Suprapubic skin (tissue), 4 donors: ENCODE results near the gene BRD9. TPM values are rescaled to one million over a fixed set of nuclear protein-coding genes. Genes with fewer than 3 reads are reported as not detected.
"Not testable (repeated sequence)": the region's sequence is repeated elsewhere in the genome, so short reads cannot be mapped to it uniquely, and the experiment has no call there.

ENCODE experiments used
- DNase-seq, 2 donors: peaks; one replicate each; pipeline ENCODE4 v3.0.0-alpha.2; 2019; ENCODE audit warnings: low spot score in 2 of 2
- H3K27ac ChIP-seq: fragments of 200-600 bp; sonication (generic); one replicate; pipeline ENCODE4 v1.5.1; 2019
- H3K27me3 ChIP-seq: fragments of 200-600 bp; sonication (generic); one replicate; pipeline ENCODE4 v1.5.1; 2019
- H3K36me3 ChIP-seq: fragments of 200-600 bp; sonication (generic); one replicate; pipeline ENCODE4 v1.5.1; 2019
- H3K4me1 ChIP-seq: fragments of 200-600 bp; sonication (generic); one replicate; pipeline ENCODE4 v1.5.1; 2019
- H3K4me3 ChIP-seq: fragments of 200-600 bp; sonication (generic); one replicate; pipeline ENCODE4 v1.5.1; 2019; ENCODE audit warnings: mild to moderate bottlenecking
- H3K9me3 ChIP-seq: fragments of 200-600 bp; sonication (generic); one replicate; pipeline ENCODE4 v1.5.1; 2019
- EP300 ChIP-seq: sonication (generic); formaldehyde crosslinking; IDR thresholded peaks from one replicate; pipeline ENCODE4 v1.6.1; 2017; ENCODE audit warnings: antibody characterized with exemption
- POLR2A ChIP-seq, 2 donors: fragments of 450-650 bp; IDR thresholded peaks; one replicate each; pipeline ENCODE4 v1.6.1; 2017; ENCODE audit warnings: antibody characterized with exemption in 2 of 2, mild to moderate bottlenecking in 2 of 2, moderate library complexity in 2 of 2
- POLR2AphosphoS5 ChIP-seq, 3 donors: sonication (generic); formaldehyde crosslinking; IDR thresholded peaks; one replicate each; pipeline ENCODE4 v1.6.1; 2017; ENCODE audit warnings: antibody characterized with exemption in 3 of 3
- WGBS: methylation state at CpG from one replicate; pipeline ENCODE4 v1.1.5; 2018; 5-methylcytosine and 5-hydroxymethylcytosine counted together
- total RNA-seq, 4 donors: library from RNA; depleted of rRNA; stranded (reverse); fragments of >200 nt; gene quantifications; one replicate each; pipeline ENCODE4 v1.1.0, GENCODE V29; 2016
- TF ChIP-seq, protein P1 (sequence below), 2 donors: fragments of 200-600 bp in 1 of 2; fragments of 450-650 bp in 1 of 2; sonication (generic) in 1 of 2; IDR thresholded peaks; one replicate each; pipeline ENCODE4 v1.5.1; 2016 to 2019; ENCODE audit warnings: antibody characterized with exemption in 2 of 2, mild to moderate bottlenecking in 1 of 2, moderate library complexity in 1 of 2

BRD9 gene
- total RNA-seq, 4 donors from 2014 or later = 25.2 to 73.0 (median 38.8) TPM

DNA sequence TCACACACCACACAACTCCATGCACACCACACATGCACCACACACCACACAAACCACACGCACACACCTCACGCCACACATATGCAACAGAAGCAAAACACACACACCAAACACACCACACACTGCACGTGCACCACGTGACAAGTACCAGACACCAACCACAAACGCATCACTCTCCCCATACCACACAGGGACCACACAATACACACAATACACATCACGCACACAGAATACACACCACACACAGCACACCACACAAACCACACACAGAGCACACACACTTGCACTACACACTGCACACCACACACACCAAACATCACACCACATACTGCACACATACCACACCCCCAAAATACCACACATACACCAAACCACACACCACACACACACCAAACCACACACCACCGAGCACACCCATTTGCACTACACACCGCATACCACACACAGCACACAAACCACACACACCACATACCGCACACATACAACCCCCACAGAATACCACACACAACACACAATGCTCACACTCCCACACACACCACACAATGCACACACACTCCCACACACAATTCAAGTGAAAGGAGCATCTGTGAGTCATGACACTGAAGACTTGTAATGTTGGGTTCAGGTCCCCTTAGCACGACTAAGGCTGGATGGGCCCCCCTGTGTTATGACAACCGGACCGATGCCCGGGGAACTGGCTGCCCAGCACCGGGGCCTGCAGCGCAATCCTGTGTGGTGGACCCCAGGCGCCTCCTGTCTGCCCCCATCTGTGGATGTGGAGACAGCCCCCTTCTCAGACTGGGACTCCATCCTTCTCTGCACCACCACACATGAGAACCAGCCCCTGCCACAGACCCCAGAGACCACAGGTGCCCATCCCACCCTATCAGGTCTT lies 35.8 kb downstream of the BRD9 start:
- no peak overlapping the region for H3K4me3 ChIP-seq
- no peak for TF ChIP-seq EP300
- no peak for TF ChIP-seq POLR2AphosphoS5 (IDR thresholded peaks at IDR 0.05)
- TF ChIP-seq, protein P1, sequence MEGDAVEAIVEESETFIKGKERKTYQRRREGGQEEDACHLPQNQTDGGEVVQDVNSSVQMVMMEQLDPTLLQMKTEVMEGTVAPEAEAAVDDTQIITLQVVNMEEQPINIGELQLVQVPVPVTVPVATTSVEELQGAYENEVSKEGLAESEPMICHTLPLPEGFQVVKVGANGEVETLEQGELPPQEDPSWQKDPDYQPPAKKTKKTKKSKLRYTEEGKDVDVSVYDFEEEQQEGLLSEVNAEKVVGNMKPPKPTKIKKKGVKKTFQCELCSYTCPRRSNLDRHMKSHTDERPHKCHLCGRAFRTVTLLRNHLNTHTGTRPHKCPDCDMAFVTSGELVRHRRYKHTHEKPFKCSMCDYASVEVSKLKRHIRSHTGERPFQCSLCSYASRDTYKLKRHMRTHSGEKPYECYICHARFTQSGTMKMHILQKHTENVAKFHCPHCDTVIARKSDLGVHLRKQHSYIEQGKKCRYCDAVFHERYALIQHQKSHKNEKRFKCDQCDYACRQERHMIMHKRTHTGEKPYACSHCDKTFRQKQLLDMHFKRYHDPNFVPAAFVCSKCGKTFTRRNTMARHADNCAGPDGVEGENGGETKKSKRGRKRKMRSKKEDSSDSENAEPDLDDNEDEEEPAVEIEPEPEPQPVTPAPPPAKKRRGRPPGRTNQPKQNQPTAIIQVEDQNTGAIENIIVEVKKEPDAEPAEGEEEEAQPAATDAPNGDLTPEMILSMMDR (IDR thresholded peaks at IDR 0.05) = no peak
- no peak for TF ChIP-seq POLR2A (IDR thresholded peaks at IDR 0.05)
- no peaks in the 10 kb centered on the region for H3K9me3 ChIP-seq
- no peaks in the 10 kb centered on the region for H3K4me1 ChIP-seq
- H3K27me3 ChIP-seq = peaks cover 29% of the 10 kb centered on the region
- no peak for DNase-seq
- WGBS = 84% methylated on average over 16 of the region's 16 CpGs
- H3K36me3 ChIP-seq = peaks cover 15% of the 10 kb centered on the region
- no peak overlapping the region for H3K27ac ChIP-seq

DNA sequence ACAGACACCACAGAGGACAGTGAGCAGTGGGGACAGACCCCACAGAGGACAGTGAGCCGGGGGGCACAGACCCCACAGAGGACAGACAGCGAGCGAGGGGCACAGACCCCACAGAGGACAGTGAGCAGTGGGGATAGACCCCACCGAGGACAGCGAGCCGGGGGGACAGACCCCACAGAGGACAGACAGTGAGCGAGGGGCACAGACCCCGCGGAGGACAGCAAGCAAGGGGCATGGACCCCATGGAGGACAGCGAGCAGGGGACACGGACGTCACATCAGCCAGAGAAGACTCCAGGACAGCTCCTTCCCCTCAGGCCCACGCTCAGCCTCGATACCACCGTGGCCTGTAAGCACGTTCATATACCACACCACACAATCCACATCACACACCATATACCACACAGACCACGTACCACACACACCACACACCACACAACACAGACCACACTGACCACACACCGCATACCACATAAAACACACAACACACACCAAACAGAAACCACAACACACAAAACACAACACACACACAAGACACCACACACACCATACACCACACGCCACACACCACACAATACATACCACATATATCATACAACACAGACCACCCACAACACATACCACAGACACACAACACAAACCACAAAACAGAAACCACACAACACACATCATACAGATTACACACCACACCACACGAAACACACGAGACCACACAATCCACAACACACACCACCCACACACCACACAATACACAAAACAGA lies 36.6 kb downstream of the BRD9 start:
- H3K4me3 ChIP-seq = no peak overlapping the region
- 74% methylated on average over 21 of the region's 21 CpGs for WGBS
- peaks cover 3% of the 10 kb centered on the region for H3K4me1 ChIP-seq
- no peak for TF ChIP-seq POLR2AphosphoS5 (IDR thresholded peaks at IDR 0.05)
- no peak for TF ChIP-seq POLR2A (IDR thresholded peaks at IDR 0.05)
- H3K36me3 ChIP-seq = peaks cover 14% of the 10 kb centered on the region
- no peak overlapping the region for H3K27ac ChIP-seq
- H3K9me3 ChIP-seq = no peaks in the 10 kb centered on the region
- H3K27me3 ChIP-seq = peaks cover 35% of the 10 kb centered on the region
- no peak for DNase-seq

DNA sequence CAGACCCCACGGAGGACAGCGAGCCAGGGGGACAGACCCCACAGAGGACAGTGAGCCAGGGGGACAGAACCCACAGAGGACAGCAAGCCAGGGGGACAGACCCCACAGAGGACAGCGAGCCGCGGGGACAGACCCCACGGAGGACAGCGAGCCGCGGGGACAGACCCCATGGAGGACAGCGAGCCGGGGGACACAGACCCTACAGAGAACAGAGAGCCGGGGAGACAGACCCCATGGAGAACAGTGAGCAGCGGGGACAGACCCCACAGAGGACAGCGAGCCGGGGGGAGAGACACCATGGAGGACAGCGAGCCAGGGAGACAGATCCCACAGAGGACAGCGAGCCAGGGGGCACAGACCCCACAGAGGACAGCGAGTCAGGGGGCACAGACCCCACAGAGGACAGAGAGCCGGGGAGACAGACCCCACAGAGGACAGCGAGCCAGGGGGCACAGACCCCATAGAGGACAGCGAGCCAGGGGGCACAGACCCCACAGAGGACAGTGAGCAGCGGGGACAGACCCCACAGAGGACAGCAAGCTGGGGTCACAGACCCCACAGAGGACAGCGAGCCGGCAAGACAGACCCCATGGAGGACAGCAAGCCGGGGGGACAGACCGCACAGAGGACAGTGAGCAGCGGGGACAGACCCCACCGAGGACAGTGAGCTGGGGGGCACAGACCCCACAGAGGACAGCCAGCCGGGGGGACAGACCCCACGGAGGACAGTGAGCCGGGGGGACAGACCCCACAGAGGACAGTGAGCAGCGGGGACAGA lies 37.4 kb downstream of the BRD9 start:
- WGBS = 88% methylated on average over 32 of the region's 32 CpGs
- peaks cover 42% of the 10 kb centered on the region for H3K27me3 ChIP-seq
- no peak for DNase-seq

DNA sequence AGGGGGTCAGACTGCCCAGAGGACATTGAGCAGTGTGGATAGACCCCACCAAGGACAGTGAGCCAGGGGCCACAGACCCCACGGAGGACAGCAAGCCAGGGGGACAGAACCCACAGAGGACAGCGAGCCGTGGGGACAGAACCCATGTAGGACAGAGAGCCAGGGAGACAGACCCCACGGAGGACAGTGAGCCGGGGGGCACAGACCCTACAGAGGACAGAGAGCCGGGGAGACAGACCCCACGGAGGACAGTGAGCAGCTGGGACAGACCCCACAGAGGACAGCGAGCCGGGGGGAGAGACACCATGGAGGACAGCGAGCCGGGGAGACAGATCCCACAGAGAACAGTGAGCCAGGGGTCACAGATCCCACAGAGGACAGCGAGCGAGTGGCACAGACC lies 38.4 kb downstream of the BRD9 start:
- WGBS = 74% methylated on average over 13 of the region's 13 CpGs
- Histone ChIP-seq H3K4me1 (peaks cover 20% of the 10 kb centered on the region), H3K4me3 (no peak overlapping the region), H3K9me3 (no peaks in the 10 kb centered on the region), H3K27ac (no peak overlapping the region), H3K36me3 (peaks cover 4% of the 10 kb centered on the region), H3K27me3 (peaks cover 49% of the 10 kb centered on the region)
- TF ChIP-seq EP300 (no peak), POLR2A (IDR thresholded peaks at IDR 0.05) (no peak)
- DNase-seq = peak; percentile 52 to 67

More for the DNA sequence above, 37.4 kb downstream of the BRD9 start:
- Histone ChIP-seq H3K4me1 (peaks cover 11% of the 10 kb centered on the region), H3K9me3 (no peaks in the 10 kb centered on the region), H3K4me3 (no peak overlapping the region), H3K27ac (no peak overlapping the region), H3K36me3 (peaks cover 10% of the 10 kb centered on the region)
- TF ChIP-seq, protein P1 (IDR thresholded peaks at IDR 0.05) = no peak
- TF ChIP-seq POLR2AphosphoS5 (IDR thresholded peaks at IDR 0.05) = no peak
- TF ChIP-seq POLR2A (IDR thresholded peaks at IDR 0.05) = no peak
- TF ChIP-seq EP300 = no peak

DNA sequence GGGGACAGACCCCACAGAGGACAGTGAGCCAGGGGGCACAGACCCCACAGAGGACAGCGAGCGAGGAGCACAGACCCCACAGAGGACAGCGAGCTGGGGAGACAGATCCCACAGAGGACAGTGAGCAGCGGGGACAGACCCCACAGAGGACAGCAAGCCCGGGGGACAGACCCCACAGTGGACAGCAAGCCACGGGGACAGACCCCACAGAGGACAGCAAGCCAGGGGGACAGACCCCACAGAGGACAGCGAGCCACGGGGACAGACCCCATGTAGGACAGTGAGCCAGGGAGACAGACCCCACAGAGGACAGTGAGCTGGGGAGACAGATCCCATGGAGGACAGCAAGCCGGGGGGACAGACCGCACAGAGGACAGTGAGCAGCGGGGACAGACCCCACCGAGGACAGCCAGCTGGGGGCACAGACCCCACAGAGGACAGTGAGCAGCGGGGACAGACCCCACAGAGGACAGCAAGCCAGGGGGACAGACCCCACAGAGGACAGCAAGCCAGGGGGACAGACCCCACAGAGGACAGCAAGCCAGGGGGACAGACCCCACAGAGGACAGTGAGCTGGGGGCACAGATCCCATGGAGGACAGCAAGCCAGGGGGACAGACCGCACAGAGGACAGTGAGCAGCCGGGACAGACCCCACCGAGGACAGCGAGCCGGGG lies 39.0 kb downstream of the BRD9 start:
- H3K27me3 ChIP-seq = peaks cover 49% of the 10 kb centered on the region
- H3K36me3 ChIP-seq, H3K27ac ChIP-seq, H3K9me3 ChIP-seq, H3K4me3 ChIP-seq: not testable (repeated sequence)
- WGBS = 87% methylated on average over 12 of the region's 18 CpGs
- peak in 1 of 2 donors; percentile 57 for DNase-seq
- H3K4me1 ChIP-seq = peaks cover 20% of the 10 kb centered on the region
